HG02852 (cell line): ENCODE results near the gene HMG20A.

ENCODE experiments used
- ATAC-seq: cut with Tn5 transposase; IDR thresholded peaks from one replicate; pipeline ENCODE4 v1.9.1; 2021; ENCODE audit warnings: mild to moderate bottlenecking, moderate library complexity; ENCODE audit not compliant: unreplicated experiment

The HMG20A gene

DNA sequence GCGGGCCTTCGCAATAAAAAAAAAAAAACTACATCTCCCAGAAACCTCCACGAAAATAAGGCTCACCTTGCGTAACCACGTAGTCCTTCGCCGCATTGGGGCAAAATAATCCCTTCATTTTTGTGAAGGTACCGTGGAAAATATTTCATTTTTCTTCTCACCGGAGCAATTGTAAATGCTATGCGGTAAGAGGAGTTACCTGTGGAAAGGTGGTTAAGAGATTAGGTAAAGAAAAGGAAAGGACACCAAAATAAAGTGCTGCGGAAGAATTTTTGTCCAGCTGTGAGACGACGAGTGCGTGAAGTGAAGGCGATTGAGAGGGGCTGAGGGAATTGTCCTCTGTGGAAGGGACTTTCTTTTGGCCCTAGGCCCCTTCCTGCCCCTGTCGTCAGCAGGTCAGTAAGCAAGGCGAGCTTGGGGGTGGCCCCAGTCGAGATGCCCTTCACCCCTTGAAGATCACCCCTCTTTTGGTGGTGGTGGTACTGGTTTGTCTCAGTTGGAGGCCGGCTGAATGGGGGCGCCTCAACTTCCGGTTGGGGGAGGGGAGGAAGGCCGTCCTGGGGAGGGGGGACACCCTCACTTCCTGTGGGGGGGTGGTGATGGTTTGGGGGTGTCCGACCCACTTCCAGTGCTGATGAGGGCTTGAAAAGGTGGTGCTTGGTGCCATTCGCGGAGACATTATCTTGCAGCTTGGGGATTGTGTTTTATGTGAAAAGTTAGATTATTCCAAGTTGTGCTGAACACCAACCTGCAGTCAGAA is at the start of gene HMG20A:
Gene HMG20A, plus strand, starts transcription at position 279 of the 760 bp plus-strand sequence. CDS start 37,520 bp downstream, outside the sequence.
- peak; percentile 29 for ATAC-seq

DNA sequence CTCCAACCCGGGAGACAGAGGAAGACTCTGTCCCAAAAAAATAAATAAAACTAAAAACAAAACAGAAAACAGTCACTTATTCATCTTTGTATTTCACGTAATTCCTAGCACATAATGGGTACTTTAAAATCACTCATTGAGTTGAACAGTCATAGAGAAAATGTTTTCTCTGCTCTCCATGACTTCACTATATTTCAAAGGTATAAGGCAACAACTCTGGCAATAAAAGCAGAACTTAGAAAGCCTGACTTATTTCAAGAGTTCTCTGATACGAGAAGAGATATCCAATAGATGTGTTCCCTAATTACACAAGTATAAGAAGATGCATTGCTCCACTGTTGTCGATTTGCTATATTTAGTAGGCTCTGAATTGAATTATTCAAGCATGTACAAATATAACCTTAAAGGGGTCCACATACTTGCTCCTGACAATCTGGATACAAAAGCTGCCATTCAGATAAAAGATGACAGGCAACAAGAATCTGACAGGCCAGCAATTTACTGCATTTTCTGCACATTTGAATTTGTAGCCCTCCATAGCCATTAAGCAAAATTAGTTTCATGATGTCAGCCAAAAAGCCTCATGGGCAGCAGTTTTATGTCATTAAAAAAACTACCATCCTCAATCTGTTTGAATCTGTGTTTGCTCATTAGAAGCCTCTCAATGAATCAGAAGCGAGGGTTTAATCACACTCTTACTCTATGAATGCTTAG is 48.7 kb upstream of the HMG20A start:
- ATAC-seq, result no peak

DNA sequence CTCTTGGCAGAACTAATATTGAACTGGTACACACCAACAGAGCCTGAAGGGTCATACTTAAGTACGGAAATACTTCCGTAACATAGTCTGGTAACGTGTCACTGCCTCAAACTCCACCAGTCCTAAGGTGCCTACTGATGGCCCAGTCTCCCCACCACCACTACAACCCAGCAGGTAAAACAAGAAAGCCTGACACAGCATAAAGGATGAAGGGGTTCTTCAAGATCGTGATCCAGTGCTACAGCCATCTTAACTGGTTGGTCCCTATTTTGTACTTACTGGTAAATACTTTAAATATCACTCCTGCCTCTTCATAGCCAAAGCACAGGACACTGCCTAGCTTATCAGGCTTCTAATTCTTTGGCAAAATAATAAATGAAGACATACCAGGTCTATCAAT is 47.2 kb upstream of the HMG20A start:
- no peak for ATAC-seq

DNA sequence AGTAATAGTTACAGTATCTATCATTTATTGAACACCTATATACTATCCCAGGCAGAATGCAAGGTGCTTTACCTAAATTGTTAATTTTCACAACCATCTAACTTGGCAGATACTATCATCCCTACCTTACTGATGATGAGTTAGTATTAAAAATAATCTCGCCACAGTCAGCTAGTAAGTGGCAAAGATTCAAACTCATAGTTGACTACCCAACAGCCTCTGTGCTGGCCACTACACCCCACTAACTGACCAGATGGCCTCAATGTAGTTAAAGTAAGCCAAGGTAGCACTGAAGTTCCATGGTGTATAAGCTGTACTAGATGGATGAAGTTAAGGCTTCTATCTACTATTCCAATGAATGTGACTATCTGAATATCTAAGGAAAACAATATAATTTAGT is 45.6 kb upstream of the HMG20A start:
- no peak for ATAC-seq

- ATAC-seq, result no peak
These were observed 43.9 kb upstream of the HMG20A start for GRCh38 chr15:77376770-77377169.

- no peak for ATAC-seq
These were observed 40.7 kb upstream of the HMG20A start for GRCh38 chr15:77380033-77380432.

DNA sequence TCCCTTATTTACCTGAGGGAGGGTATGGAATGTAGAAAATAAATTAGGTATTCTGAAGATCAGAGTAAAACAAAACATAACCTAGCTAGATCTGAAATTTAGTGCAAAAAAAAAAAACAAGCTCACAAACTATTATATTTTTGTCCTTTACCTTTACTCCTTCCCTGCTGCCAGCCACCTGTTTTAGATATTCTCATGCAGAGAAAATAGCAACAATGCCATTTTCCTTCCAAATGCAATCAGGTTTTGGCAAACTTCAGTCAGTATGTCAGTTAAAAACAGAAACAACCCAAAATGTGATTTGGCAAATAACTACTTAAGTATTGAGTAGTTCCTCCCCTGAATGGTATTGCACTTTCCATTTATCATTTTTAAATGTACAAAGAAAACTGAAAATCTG is 36.6 kb upstream of the HMG20A start:
- no peak for ATAC-seq

DNA sequence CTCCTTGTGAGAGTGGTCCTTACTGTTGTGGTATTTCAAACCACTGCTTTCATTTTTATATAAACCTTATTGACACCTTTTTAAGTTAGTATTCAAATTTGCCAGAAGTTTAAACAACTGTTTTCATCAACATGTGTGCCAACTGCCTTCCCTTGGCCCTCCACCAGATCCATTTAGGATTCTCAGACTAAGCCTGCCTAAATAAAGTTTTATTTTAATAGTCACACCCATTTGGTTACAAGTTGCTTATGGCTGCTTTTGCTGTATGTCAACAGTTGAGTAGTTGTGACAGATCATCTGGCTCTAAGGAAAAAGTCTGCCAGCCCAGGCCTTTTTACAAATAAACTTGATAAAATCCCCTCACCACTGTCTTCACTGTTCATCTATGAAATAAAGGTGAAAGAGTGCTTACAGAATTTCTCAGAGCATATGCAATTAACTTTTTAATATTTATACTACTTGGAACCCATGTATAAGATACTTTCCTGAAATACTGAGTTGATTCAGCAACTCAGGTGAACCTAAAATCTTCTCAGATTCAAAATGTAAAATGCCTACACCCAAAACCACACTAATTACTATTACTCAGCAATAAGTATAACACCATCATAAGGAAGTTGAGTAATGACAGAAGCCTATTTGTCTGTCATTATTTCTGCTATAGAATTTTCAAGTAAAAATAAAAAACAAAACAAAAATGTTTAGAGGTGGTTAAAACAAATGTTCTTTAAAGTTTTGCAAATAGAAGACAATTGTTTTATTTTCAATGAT is 35.9 kb upstream of the HMG20A start:
- ATAC-seq, result no peak

DNA sequence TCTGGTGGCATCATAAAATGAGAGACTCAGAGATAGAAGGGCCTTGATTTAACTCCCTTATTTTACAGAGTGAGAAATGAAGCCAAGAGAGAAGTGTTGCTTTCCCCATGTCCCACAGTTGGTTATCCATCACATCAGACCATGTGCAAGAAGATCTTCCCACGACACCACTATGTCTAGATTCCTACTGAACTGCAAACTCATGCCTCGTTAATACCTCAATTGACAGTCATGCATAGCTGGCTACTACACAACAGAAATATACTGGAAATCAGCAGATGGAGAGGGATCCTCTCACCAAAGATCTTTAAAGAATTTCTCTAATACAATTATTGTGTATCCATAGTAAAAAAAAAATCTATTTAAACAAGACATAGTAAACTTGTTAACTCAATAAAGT is 34.1 kb upstream of the HMG20A start:
- no peak for ATAC-seq

DNA sequence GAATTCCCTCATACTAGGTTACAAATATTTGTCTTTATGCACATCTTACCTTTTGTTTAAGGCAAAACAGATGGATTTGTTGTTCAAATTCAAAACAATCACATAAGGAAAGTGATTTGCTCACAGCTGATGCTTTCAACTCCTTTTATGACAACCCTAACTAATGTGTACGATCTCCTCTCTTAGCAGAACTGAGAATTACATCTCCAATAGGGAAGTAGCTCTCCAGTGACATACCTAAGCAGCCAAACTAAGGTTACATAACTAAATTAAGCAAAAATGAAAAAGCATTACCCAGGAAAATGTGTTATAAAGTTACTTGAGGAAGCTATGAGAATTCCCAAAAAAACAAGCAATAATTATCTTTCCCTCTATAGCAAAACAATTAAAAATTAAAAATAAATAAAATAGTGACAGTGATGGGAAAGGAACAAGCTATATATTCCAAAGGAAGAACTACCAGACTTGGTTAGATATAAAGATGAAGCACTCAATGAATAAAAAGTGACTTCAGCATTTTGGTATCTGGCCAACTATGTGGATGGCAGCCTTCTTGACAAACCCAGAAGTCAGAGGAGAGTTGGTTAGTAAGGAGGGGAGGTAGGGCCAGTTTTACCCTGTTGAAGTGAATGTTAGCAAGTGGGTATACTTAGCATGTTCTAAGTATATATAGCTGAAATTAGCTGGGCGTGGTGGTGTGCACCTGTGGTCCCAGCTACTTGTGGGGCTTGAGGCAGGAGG is 33.2 kb upstream of the HMG20A start:
- ATAC-seq, result no peak

DNA sequence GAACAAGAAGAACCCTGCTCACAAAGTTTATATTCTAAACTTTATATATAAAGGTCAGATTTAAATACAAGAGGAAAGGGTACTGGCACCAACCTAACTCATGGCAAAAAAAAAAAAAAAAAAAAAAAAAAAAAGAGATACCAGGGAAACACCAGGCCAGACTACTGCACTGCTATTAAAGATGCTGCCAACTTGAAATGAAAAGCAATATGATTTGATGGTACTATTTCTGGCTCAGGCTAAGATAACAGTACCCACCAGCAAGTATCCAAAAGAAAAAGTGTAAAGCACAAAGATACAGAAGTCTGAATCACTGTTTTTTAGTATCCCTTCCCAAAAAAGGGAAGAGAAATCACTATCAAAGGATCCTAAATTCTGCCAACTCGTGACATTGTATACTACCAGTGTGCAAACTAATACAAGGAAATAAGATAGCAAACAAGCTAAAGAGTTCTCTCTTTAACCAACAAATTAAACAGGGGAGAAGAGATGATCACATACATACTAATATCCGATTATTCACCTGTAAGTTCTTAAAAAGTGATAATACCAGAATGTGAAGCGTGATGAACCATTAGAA is 29.2 kb upstream of the HMG20A start:
- ATAC-seq, result no peak

- no peak for ATAC-seq
These were observed 27.8 kb upstream of the HMG20A start for GRCh38 chr15:77392762-77393470.

DNA sequence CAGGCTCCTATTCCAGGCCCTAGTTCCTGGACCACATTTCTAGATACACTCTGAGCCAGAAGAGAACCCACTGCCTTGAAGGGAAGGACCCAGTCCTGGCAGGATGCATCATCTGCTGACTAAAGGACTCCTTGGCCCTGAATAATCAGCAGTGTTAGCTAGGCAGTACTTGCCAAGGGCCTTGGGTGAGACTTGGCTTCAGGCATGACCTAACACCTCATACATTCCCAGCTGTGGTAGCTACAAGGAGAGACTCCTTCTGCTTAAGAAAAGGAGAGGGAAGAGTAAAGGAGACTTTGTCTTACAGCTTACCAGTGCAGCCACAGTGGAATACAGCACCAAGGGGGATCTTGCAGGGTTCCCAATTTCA is 27.2 kb upstream of the HMG20A start:
- ATAC-seq, result no peak

- no peak for ATAC-seq
These were observed 25.5 kb upstream of the HMG20A start for GRCh38 chr15:77395013-77395774.

DNA sequence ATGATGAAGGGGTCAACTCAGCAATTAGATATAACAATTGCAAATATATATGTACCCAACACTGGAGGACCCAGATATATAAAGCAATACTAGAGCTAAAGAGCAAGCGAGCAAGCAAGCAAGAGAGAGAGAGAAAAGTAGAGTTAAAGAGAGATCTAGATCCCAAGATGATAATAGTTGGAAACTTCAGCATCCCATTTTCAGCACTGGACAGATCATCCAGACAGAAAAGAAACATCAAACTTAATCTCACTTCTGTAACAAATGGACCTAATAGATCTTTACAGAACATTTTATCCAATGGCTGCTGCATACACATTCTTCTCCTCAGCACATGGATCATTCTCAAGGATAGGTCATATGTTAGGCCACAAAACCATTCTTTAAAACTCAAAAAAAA is 24.0 kb upstream of the HMG20A start:
- ATAC-seq, result no peak

DNA sequence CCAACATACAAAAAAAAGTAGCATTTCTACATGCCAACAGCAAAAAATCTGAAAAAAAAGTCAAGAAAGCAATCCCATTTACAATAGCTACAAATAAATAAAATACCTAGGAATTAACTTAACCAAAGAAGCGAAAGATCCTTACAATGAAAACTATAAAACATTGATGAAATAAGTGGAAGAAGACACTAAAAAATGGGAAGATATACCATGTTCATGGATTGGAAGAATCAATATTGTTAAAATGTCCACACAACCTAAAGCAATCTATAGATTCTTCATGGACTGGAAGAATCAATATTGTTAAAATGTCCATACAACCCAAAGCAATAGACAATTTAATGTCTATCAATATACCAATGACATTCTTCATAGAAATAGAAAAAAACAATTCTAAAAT is 21.8 kb upstream of the HMG20A start:
- ATAC-seq, result no peak

- no peak for ATAC-seq
These were observed 20.4 kb upstream of the HMG20A start for GRCh38 chr15:77400258-77400657.

GRCh38 chr15:77402740-77403379 is 17.8 kb upstream of the HMG20A start:
- no peak for ATAC-seq
